ENCODE results near the gene OR5AR1.

- TF ChIP-seq CTCF (IDR thresholded peaks at IDR 0.05 in 8 of 11, conservative IDR thresholded peaks at IDR 0.05 in 3 of 11) (no peak), POLR2A (IDR thresholded peaks at IDR 0.05) (no peak), POLR2AphosphoS5 (IDR thresholded peaks at IDR 0.05) (no peak)
Observed at GRCh38 chr11:56625946-56626345, 37.5 kb upstream of the OR5AR1 start.
